ENCODE data around the gene PTPN20.

PTPN20 gene

GRCh38 chr10:47022311-47023131, 111.3 kb downstream of the PTPN20 start:
- DNase-seq: no peak

GRCh38 chr10:47023237-47024045, 112.2 kb downstream of the PTPN20 start:
- no peak for DNase-seq

- no peak for DNase-seq
These were observed 112.8 kb downstream of the PTPN20 start for GRCh38 chr10:47024046-47024322.

- peak; percentile 35 to 43 for DNase-seq
These were observed 113.4 kb downstream of the PTPN20 start for GRCh38 chr10:47024399-47025252.

GRCh38 chr10:47025253-47025539, 114.0 kb downstream of the PTPN20 start:
- DNase-seq: no peak

GRCh38 chr10:47025540-47026300, 114.5 kb downstream of the PTPN20 start:
- no peak for DNase-seq

- no peak for DNase-seq
These were observed 115.3 kb downstream of the PTPN20 start for GRCh38 chr10:47026301-47027107.

- DNase-seq: no peak
These were observed 116.0 kb downstream of the PTPN20 start for GRCh38 chr10:47027108-47027783.

GRCh38 chr10:47027784-47028260, 116.6 kb downstream of the PTPN20 start:
- no peak for DNase-seq

- DNase-seq: no peak
These were observed 117.2 kb downstream of the PTPN20 start for GRCh38 chr10:47028466-47028865.

- no peak for DNase-seq
These were observed 118.2 kb downstream of the PTPN20 start for GRCh38 chr10:47029181-47030009.

- no peak for DNase-seq
These were observed 119.0 kb downstream of the PTPN20 start for GRCh38 chr10:47030191-47030703.

- no peak for DNase-seq
These were observed 120.1 kb downstream of the PTPN20 start for GRCh38 chr10:47031211-47031900.

- no peak for DNase-seq
These were observed 120.8 kb downstream of the PTPN20 start for GRCh38 chr10:47031901-47032465.

GRCh38 chr10:47033081-47033480, 121.9 kb downstream of the PTPN20 start:
- DNase-seq: no peak

- no peak for DNase-seq
These were observed 122.5 kb downstream of the PTPN20 start for GRCh38 chr10:47033541-47034270.

- no peak for DNase-seq
These were observed 123.3 kb downstream of the PTPN20 start for GRCh38 chr10:47034441-47035051.
